ENCODE results near the gene SURF1. TPM values are rescaled to one million over a fixed set of nuclear protein-coding genes. Genes with fewer than 3 reads are reported as not detected.
A peak's percentile ranks its signal among the peaks of the same experiment; 100 is the strongest.

The SURF1 gene
- total and polyA plus RNA-seq, 9 of the 15 experiments (the other 6 are each of a cell fraction or from before 2014, with no cell fraction given) = 16.1 to 31.3 (median 20.9) TPM

DNA sequence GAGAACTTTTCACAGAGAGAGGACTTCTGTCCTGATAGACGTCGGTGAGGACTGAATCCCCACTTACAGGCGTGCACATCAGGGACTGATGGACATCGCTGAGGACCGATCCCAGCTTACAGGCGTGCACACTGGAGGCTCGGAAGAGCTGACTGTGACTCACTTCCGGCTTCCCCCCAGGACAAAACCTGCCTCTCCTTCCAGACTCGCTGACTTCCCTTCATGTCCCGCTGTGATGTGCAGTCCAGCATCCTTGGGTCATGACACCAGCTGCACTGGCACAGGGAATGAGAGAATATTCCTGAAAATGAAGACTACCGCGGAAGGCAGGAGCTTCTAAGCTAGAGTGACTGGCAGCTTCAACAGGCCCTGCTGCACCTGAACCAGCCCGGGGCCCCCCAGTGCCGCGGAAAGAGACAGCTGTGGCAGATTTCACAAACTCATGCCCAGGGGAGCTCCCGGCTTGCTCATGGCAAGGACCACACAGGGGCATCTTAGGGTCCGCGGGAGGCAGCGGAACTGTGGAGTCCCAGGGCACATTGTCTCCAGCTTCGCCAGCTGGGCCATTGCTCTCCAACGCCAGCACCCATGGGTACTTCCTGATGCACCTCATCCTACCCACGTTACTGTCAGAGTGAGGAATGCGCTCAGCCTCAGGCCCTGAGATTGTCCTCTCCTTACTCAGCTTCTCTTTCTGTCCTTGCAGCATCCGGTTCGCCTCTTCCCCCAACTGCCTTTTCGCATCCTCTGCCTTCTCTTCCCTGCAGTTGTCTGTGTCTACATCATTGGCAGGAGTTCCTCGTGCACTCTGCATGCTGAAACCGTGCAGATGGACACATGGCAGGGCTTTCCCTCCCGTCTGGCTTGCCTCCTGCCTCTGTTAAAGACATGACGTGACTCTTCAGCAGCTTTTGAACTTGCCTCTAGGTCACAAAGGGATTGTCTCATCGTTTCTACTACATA is 49.8 kb downstream of the SURF1 start (continued):
- TF ChIP-seq MGA (IDR thresholded peaks at IDR 0.05) (peak; percentile 56), CHD2 (IDR thresholded peaks at IDR 0.05; ENCODE audit: low read depth, low read length) (no peak), ZNF766 (CRISPR knock-in tag; conservative IDR thresholded peaks at IDR 0.05) (no peak)
- TF ChIP-seq, protein P1, sequence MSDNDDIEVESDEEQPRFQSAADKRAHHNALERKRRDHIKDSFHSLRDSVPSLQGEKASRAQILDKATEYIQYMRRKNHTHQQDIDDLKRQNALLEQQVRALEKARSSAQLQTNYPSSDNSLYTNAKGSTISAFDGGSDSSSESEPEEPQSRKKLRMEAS (CRISPR knock-in tag; IDR thresholded peaks at IDR 0.05) = 0 out of 2 replicates have a peak, but pooled peaks have one; percentile 16
